GM10266 (cell line): ENCODE measurements around the gene TNFSF4.
"Not testable (repeated sequence)": the region's sequence is repeated elsewhere in the genome, so short reads cannot be mapped to it uniquely, and the experiment has no call there.

Experiments used
- DNase-seq: peaks from one replicate; pipeline ENCODE4 v3.0.0; 2012; ENCODE audit errors: extremely low spot score
- TF ChIP-seq, protein P1 (sequence below): IDR thresholded peaks from 2 replicates; pipeline ENCODE4 v1.5.1; 2012; ENCODE audit warnings: mild to moderate bottlenecking, low read depth; ENCODE audit not compliant: control insufficient read depth, insufficient read depth; ENCODE audit errors: missing control alignments

TNFSF4 gene

DNA sequence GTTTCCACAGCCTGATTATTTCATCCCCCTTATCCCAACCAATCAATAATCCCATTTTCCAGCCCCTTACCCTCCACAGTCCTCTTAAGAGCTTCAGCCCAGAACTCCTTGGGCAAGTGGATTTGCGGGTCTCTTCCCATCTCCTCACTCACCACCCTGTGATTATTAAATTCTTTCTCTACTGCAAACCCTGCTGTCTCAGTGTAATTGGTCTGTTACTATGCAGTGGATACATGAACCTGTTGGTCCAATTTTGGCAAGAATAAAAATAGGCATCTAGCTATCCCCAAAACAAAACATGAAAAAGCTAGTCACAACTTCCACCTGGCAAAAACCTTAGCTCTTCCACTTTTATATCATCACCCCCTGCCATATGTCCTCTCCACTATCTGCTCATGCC, 36.2 kb upstream of the TNFSF4 start:
- TF ChIP-seq, protein P1, sequence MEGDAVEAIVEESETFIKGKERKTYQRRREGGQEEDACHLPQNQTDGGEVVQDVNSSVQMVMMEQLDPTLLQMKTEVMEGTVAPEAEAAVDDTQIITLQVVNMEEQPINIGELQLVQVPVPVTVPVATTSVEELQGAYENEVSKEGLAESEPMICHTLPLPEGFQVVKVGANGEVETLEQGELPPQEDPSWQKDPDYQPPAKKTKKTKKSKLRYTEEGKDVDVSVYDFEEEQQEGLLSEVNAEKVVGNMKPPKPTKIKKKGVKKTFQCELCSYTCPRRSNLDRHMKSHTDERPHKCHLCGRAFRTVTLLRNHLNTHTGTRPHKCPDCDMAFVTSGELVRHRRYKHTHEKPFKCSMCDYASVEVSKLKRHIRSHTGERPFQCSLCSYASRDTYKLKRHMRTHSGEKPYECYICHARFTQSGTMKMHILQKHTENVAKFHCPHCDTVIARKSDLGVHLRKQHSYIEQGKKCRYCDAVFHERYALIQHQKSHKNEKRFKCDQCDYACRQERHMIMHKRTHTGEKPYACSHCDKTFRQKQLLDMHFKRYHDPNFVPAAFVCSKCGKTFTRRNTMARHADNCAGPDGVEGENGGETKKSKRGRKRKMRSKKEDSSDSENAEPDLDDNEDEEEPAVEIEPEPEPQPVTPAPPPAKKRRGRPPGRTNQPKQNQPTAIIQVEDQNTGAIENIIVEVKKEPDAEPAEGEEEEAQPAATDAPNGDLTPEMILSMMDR: no peak
- no peak for DNase-seq

DNA sequence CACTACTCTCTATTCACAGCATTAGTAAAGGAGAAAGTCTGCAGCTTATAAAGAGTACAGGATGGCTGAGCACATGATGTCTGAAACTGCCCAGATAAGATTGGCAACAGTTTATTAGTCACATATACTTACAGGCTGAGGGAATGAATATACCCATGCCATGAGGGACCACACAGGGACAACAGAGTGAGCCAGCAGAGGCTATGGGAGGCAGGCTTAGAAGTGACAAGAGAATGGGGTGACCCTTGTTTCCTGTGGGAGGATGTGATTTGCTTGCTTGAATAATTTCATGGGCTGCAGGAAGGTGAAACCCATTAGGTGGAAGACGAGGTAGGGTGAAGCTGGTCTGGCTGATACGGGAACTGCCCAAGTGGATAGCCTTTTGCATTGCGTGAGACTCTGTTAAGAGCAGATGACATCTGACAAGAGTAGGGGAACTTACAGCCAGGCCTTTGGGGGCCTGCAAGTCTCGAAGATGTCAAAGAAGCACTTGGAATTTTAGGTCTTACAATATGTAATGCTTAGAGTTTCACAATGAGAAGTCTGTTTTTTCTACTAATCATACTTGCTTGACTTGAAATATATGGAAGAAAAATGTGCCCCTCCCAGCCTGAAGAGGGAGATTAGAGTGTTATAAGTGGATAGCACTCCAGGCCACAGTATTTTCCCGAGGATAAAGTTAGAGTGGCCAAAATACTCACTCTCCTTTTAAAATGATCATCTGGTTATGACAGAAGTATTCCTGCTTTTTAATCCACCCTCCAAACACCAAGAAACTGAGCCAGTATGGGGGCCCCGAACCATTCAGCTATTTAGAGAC, 34.6 kb upstream of the TNFSF4 start:
- DNase-seq: no peak
- TF ChIP-seq, protein P1: no peak

DNA sequence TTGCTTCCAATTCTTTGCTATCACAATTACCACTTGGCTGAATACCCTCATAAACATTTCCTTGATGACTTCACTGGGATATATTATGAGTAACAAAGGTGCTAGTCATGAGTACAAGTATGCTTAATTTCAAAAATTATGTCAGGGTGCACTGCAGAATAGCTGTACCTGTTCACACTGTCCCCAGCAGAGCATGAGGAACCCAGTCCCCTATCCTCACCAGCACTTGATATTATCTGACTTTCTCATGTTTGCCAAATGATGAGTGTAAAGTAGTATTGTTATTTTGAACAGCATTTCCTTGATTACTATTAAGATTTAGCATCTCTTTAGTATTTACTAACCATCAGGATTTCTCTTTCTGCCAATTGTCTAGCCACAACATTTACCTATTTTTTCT, 33.5 kb upstream of the TNFSF4 start:
- no peak for DNase-seq
- TF ChIP-seq, protein P1: no peak

DNA sequence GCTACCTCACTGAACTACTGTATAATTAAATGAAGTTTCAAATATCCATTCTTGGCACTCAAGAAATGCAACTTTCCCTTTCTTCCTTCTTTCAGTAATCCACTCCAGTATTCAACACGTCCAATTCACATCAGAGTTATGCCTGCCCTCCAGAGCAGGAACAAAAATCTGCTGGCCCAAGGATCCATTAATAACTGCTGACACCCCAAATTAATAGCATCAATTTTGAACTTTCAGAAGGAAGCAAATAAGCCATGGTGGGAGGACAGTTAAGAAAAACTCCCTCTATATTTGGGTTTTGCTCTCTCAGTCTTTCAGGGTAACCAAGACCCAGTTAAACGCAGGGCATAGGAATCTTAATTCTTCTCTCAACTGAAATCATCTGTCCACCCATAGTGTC, 31.9 kb upstream of the TNFSF4 start:
- no peak for DNase-seq
- TF ChIP-seq, protein P1: no peak

DNA sequence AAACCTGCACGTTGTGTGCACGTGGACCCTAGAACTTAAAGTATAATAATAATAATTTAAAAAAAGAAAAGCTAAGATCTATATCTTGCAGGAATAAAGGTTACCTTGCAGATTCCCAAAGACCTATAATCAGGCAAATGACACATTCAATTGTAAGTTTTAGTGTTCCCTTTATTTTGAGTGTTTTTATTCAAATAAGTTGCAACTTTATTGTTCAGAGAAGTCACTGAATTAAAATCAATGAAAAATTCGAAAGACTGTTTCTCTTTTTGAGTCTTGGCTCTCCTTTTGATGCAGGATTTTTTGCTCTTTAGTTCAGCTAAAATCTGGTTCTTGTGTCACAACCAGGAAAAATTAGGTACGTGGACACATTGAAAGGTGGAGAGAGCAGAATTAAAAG, 27.8 kb upstream of the TNFSF4 start:
- TF ChIP-seq, protein P1: no peak
- no peak for DNase-seq

DNA sequence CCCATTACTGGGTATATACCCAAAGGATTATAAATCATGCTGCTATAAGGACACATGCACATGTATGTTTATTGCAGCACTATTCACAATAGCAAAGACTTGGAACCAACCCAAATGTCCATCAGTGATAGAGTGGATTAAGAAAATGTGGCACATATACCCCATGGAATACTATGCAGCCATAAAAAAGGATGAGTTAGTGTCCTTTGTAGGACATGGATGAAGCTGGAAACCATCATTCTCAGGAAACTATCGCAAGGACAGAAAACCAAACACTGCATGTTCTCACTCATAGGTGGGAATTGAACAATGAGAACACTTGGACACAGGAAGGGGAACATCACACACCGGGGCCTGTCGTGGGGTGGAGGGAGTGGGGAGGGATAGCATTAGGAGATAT, 27.3 kb upstream of the TNFSF4 start:
- DNase-seq: not testable (repeated sequence)

DNA sequence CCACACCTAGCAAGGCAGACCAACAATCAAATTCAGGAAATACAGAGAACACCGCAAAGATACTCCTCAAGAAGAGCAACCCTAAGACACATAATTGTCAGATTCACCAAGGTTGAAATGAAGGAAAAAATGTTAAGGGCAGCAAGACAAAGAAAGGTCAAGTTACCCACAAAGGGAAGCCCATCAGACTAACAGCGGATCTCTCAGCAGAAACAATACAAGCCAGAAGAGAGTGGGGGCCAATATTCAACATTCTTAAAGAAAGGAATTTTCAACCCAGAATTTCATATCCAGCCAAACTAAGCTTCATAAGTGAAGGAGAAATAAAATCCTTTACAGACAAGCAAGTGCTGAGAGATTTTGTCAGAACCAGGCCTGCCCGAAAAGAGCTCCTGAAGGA, 21.9 kb upstream of the TNFSF4 start:
- DNase-seq: not testable (repeated sequence)

DNA sequence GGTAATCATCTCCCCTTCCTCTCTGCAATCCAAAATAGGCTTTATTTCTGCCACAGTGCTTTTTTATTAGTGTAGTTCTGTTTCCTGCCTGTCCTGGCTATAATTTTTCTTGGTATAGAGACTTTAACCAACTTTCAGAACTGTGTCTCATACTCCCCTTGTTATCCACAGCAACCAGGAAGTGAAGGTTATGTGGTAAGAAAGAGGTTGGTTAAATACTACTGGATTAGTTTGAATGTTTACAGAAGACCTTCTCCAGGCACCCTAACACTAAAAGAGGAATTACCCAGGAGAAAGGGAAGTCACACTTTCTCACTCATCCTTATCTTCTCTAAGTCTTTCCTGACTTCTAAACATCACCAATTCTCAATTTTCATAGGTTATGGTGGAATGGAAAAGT, 17.8 kb upstream of the TNFSF4 start:
- TF ChIP-seq, protein P1: no peak
- no peak for DNase-seq
